ENCODE data around the gene SCYL3. TPM values are rescaled to one million over a fixed set of nuclear protein-coding genes. Genes with fewer than 3 reads are reported as not detected.
"Not testable (repeated sequence)": the region's sequence is repeated elsewhere in the genome, so short reads cannot be mapped to it uniquely, and the experiment has no call there.

The SCYL3 gene
- total RNA-seq, 1 donor from 2014 or later = 5.1 TPM

- no peak for DNase-seq (ENCODE audit: low read depth in 2 of 2)
These were observed 20.8 kb downstream of the SCYL3 start for GRCh38 chr1:169872906-169873305.

- not testable (repeated sequence) for DNase-seq (ENCODE audit: low read depth in 2 of 2)
These were observed 21.7 kb downstream of the SCYL3 start for GRCh38 chr1:169871988-169872387.

GRCh38 chr1:169869426-169869825, 24.3 kb downstream of the SCYL3 start:
- DNase-seq (ENCODE audit: low read depth in 2 of 2) = no peak

- DNase-seq (ENCODE audit: low read depth in 2 of 2) = no peak
These were observed 24.7 kb downstream of the SCYL3 start for GRCh38 chr1:169868978-169869377.

- no peak for DNase-seq (ENCODE audit: low read depth in 2 of 2)
These were observed 26.6 kb downstream of the SCYL3 start for GRCh38 chr1:169867012-169867675.

GRCh38 chr1:169866577-169866976, 27.1 kb downstream of the SCYL3 start:
- DNase-seq (ENCODE audit: low read depth in 2 of 2) = no peak

- not testable (repeated sequence) for DNase-seq (ENCODE audit: low read depth in 2 of 2)
These were observed 29.2 kb downstream of the SCYL3 start for GRCh38 chr1:169864531-169864930.

GRCh38 chr1:169860750-169861149, 32.9 kb downstream of the SCYL3 start:
- no peak for DNase-seq (ENCODE audit: low read depth in 2 of 2)

- no peak for DNase-seq (ENCODE audit: low read depth in 2 of 2)
These were observed 33.5 kb downstream of the SCYL3 start for GRCh38 chr1:169860187-169860586.

GRCh38 chr1:169859001-169859400, 34.7 kb downstream of the SCYL3 start:
- no peak for DNase-seq (ENCODE audit: low read depth in 2 of 2)

- no peak for DNase-seq (ENCODE audit: low read depth in 2 of 2)
These were observed 35.2 kb downstream of the SCYL3 start for GRCh38 chr1:169858467-169858866.

- DNase-seq (ENCODE audit: low read depth in 2 of 2) = no peak
These were observed 40.4 kb downstream of the SCYL3 start for GRCh38 chr1:169853341-169853740.

GRCh38 chr1:169849346-169850022, 44.2 kb downstream of the SCYL3 start:
- DNase-seq (ENCODE audit: low read depth in 2 of 2) = no peak

GRCh38 chr1:169848456-169848855, 45.2 kb downstream of the SCYL3 start:
- no peak for DNase-seq (ENCODE audit: low read depth in 2 of 2)

GRCh38 chr1:169844941-169845608, 48.6 kb downstream of the SCYL3 start:
- DNase-seq (ENCODE audit: low read depth in 2 of 2) = no peak

GRCh38 chr1:169838942-169839341, 54.8 kb downstream of the SCYL3 start:
- no peak for DNase-seq (ENCODE audit: low read depth in 2 of 2)

GRCh38 chr1:169836198-169836597, 57.5 kb downstream of the SCYL3 start:
- DNase-seq (ENCODE audit: low read depth in 2 of 2) = no peak

GRCh38 chr1:169835647-169836046, 58.0 kb downstream of the SCYL3 start:
- no peak for DNase-seq (ENCODE audit: low read depth in 2 of 2)

- no peak for DNase-seq (ENCODE audit: low read depth in 2 of 2)
These were observed 58.8 kb downstream of the SCYL3 start for GRCh38 chr1:169834869-169835268.

- no peak for DNase-seq (ENCODE audit: low read depth in 2 of 2)
These were observed 60.4 kb downstream of the SCYL3 start for GRCh38 chr1:169833179-169833901.

GRCh38 chr1:169829671-169830070, 64.0 kb downstream of the SCYL3 start:
- no peak for DNase-seq (ENCODE audit: low read depth in 2 of 2)

GRCh38 chr1:169824153-169824552, 69.5 kb downstream of the SCYL3 start:
- DNase-seq (ENCODE audit: low read depth in 2 of 2) = no peak

Measured in dermis microvascular lymphatic vessel endothelial cell (primary cell).